NCI-H2081 (cell line): ENCODE data around the gene TALDO1.

Source experiments
- DNase-seq, 2 experiments: peaks; one replicate each; lab custom pipeline; 2025; lab: John Stamatoyannopoulos, UW

TALDO1 gene

GRCh38 chr11:799641-800316 is 52.5 kb downstream of the TALDO1 start:
- DNase-seq = no peak

GRCh38 chr11:800473-800872 is 53.2 kb downstream of the TALDO1 start:
- DNase-seq = no peak

- no peak for DNase-seq
Observed at GRCh38 chr11:801097-801780, 54.0 kb downstream of the TALDO1 start.

- DNase-seq = no peak
Observed at GRCh38 chr11:802018-802617, 54.9 kb downstream of the TALDO1 start.

GRCh38 chr11:802693-803466 is 55.6 kb downstream of the TALDO1 start:
- DNase-seq = no peak

- no peak for DNase-seq
Observed at GRCh38 chr11:803467-803742, 56.1 kb downstream of the TALDO1 start.

- DNase-seq = peak; percentile 27 to 62
Observed at GRCh38 chr11:803770-804598, 56.7 kb downstream of the TALDO1 start.

GRCh38 chr11:804599-804964 is 57.3 kb downstream of the TALDO1 start:
- DNase-seq = no peak

- peak in 1 of 2 experiments; percentile 37 for DNase-seq
Observed at GRCh38 chr11:808427-809286, 61.4 kb downstream of the TALDO1 start.

GRCh38 chr11:809287-810039 is 62.2 kb downstream of the TALDO1 start, which contains the start of gene RPLP2:
TSS of gene RPLP2 (plus strand) at chr11:809967. CDS start at chr11:810235, 268 bp downstream.
- DNase-seq = peak; percentile 95 to 98

GRCh38 chr11:810040-810567 is 62.8 kb downstream of the TALDO1 start:
- no peak for DNase-seq

GRCh38 chr11:811446-812245 is 64.4 kb downstream of the TALDO1 start:
- no peak for DNase-seq

GRCh38 chr11:812390-812789 is 65.1 kb downstream of the TALDO1 start:
- no peak for DNase-seq

GRCh38 chr11:813072-813455 is 65.8 kb downstream of the TALDO1 start:
- DNase-seq = no peak

GRCh38 chr11:813456-814096 is 66.3 kb downstream of the TALDO1 start:
- no peak for DNase-seq
